WTC11 (cell line): ENCODE results near the gene PDE4A.

Source experiments
- CREB1 ChIP-seq: sonication (generic); formaldehyde crosslinking; IDR thresholded peaks from 2 replicates; pipeline ENCODE4 v1.8.0; 2023; ENCODE audit warnings: mild to moderate bottlenecking, missing genetic modification reagents
- CREM ChIP-seq: sonication (generic); formaldehyde crosslinking; IDR thresholded peaks from 2 replicates; pipeline ENCODE4 v1.8.1; 2022; ENCODE audit warnings: mild to moderate bottlenecking, missing genetic modification reagents, moderate library complexity
- CTCF ChIP-seq: fragments of 200-600 bp; IDR thresholded peaks from 2 replicates; pipeline ENCODE4 v1.8.0; 2022; ENCODE audit warnings: antibody characterized with exemption
- E2F1 ChIP-seq: sonication (generic); formaldehyde crosslinking; IDR thresholded peaks from 2 replicates; pipeline ENCODE4 v1.8.0; 2022; ENCODE audit warnings: mild to moderate bottlenecking, missing genetic modification reagents
- E2F5 ChIP-seq: sonication (generic); formaldehyde crosslinking; IDR thresholded peaks from 2 replicates; pipeline ENCODE4 v1.8.1; 2022; ENCODE audit warnings: mild to moderate bottlenecking, moderate library complexity, missing genetic modification reagents
- ETV6 ChIP-seq: sonication (generic); formaldehyde crosslinking; IDR thresholded peaks from 2 replicates; pipeline ENCODE4 v1.8.1; 2022; ENCODE audit warnings: mild to moderate bottlenecking, missing genetic modification reagents
- FOXP1 ChIP-seq: sonication (generic); formaldehyde crosslinking; IDR thresholded peaks from 2 replicates; pipeline ENCODE4 v1.8.0; 2022; ENCODE audit warnings: missing genetic modification reagents, mild to moderate bottlenecking, moderate library complexity, borderline replicate concordance
- MAX ChIP-seq: sonication (generic); formaldehyde crosslinking; IDR thresholded peaks from 2 replicates; pipeline ENCODE4 v1.8.0; 2022; ENCODE audit warnings: mild to moderate bottlenecking, missing genetic modification reagents
- NR2C2 ChIP-seq: sonication (generic); formaldehyde crosslinking; IDR thresholded peaks from 2 replicates; pipeline ENCODE4 v1.8.0; 2022; ENCODE audit warnings: mild to moderate bottlenecking, missing genetic modification reagents
- USF2 ChIP-seq: sonication (generic); formaldehyde crosslinking; IDR thresholded peaks from 2 replicates; pipeline ENCODE4 v1.8.1; 2023; ENCODE audit warnings: mild to moderate bottlenecking, missing genetic modification reagents, moderate library complexity
- ZBTB21 ChIP-seq: sonication (generic); formaldehyde crosslinking; IDR thresholded peaks from 2 replicates; pipeline ENCODE4 v1.8.1; 2023; ENCODE audit warnings: mild to moderate bottlenecking, missing genetic modification reagents, borderline replicate concordance
- ZNF138 ChIP-seq: sonication (generic); formaldehyde crosslinking; conservative IDR thresholded peaks from 2 replicates; pipeline ENCODE4 v1.8.1; 2022; ENCODE audit warnings: mild to moderate bottlenecking, moderate library complexity, missing genetic modification reagents
- ZNF263 ChIP-seq: sonication (generic); formaldehyde crosslinking; IDR thresholded peaks from 2 replicates; pipeline ENCODE4 v1.8.1; 2022; ENCODE audit warnings: low read depth, mild to moderate bottlenecking, moderate library complexity, missing genetic modification reagents

- no peak for TF ChIP-seq ZNF263 (CRISPR knock-in tag)
- no peak for TF ChIP-seq CTCF
- TF ChIP-seq ETV6, result no peak
- TF ChIP-seq ZBTB21 (CRISPR knock-in tag), result no peak
- TF ChIP-seq CREM (CRISPR knock-in tag), result no peak
- TF ChIP-seq USF2, result no peak
- no peak for TF ChIP-seq NR2C2
- no peak for TF ChIP-seq FOXP1 (CRISPR knock-in tag)
- TF ChIP-seq E2F5 (CRISPR knock-in tag), result no peak
- TF ChIP-seq E2F1 (CRISPR knock-in tag), result no peak
- no peak for TF ChIP-seq ZNF138 (CRISPR knock-in tag)
- no peak for TF ChIP-seq CREB1 (CRISPR knock-in tag)
- TF ChIP-seq MAX (CRISPR knock-in tag), result no peak
These were observed 88.4 kb downstream of the PDE4A start for GRCh38 chr19:10508707-10509106.
